Measurements from ENCODE around the gene TRAP1. TPM values are rescaled to one million over a fixed set of nuclear protein-coding genes. Genes with fewer than 3 reads are reported as not detected.

The TRAP1 gene
- total RNA-seq, 4 donors from 2014 or later, result 31.8 to 231 (median 57.1) TPM

DNA sequence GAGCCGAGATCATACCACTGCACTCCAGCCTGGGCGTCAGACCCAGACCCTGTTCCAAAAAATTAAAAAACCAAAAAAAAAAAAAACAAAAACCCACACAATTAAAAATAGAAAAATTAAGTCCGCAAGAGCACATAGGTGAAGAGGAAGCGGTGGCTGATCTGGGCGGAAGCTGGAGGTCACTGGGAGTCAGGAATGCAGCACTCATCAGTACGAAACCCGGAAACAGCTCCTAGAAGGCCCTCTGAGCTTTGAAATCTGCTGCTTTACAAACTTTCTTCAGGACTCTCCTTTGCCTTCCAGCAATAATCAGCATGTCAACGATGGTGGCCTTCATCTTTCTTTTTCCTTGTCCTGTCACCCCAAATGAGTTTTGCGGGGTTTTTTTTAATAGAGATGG lies 29.5 kb downstream of the TRAP1 start:
- Histone ChIP-seq H3K4me1 (peaks cover 0 to 13% (median 2%) of the 10 kb centered on the region in 4 donors), H3K36me3 (peaks cover 0 to 10% (median 4%) of the 10 kb centered on the region in 4 donors), H3K4me3 (no peak overlapping the region), H3K27me3 (no peaks in the 10 kb centered on the region), H3K9me3 (no peaks in the 10 kb centered on the region), H3K27ac (no peak overlapping the region)
- TF ChIP-seq POLR2AphosphoS5 (IDR thresholded peaks at IDR 0.05), result no peak
- TF ChIP-seq EP300 (IDR thresholded peaks at IDR 0.05; ENCODE audit: low read depth), result no peak
- no peak for TF ChIP-seq POLR2A (IDR thresholded peaks at IDR 0.05)
- no peak for DNase-seq
- intact Hi-C loops (cut with DNase I; ENCODE audit: low total_unique reads), result no loop called here
- WGBS, 2 donors (ENCODE audit: low coverage in 1 of 2), result 92 to 100% methylated on average over 3 to 9 of the region's 9 CpGs
- in situ Hi-C loops (cut with MboI; ENCODE audit: low pct_ligation_motif_present in 1 of 4, low pct_unique_long_range_greater_than_20kb in 1 of 4, low sequenced_read_pairs in 3 of 4), result loop anchor here in 1 of 4 donors (25.0 kb wide), 1 partner anchor 200 kb away; the partner anchor contains the start of gene CREBBP

DNA sequence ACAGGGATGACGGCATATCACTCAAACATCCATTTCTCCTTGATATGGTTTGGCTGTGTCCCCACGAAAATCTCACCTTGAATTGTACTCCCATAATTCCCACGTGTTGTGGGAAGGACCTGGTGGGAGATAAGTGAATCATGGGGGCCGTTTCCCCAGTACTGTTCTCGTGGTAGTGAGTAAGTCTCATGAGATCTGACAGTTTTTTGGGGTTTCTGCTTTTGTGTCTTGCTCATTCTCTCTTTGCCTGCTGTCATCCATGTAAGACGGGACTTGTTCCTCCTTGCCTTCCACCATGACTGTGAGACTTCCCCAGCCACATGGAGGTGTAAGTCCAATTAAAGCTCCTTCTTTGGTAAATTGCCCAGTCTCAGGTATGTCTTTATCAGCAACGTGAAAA lies 30.3 kb downstream of the TRAP1 start:
- Histone ChIP-seq H3K4me1 (peaks cover 0 to 13% (median 2%) of the 10 kb centered on the region in 4 donors), H3K36me3 (peaks cover 0 to 15% (median 5%) of the 10 kb centered on the region in 4 donors), H3K27me3 (no peaks in the 10 kb centered on the region), H3K27ac (no peak overlapping the region), H3K4me3 (no peak overlapping the region), H3K9me3 (no peaks in the 10 kb centered on the region)
- no peak for DNase-seq
- intact Hi-C loops (cut with DNase I; ENCODE audit: low total_unique reads) (no loop called here), in situ Hi-C loops (cut with MboI; ENCODE audit: low pct_ligation_motif_present in 1 of 4, low pct_unique_long_range_greater_than_20kb in 1 of 4, low sequenced_read_pairs in 3 of 4) (loop anchor here in 1 of 4 donors (25.0 kb wide), 1 partner anchor 200 kb away; the partner anchor contains the start of gene CREBBP)
- 85 to 93% methylated on average over 2 to 7 of the region's 7 CpGs for WGBS, 2 donors (ENCODE audit: low coverage in 1 of 2)
- no peak for TF ChIP-seq POLR2A (IDR thresholded peaks at IDR 0.05)
- TF ChIP-seq POLR2AphosphoS5 (IDR thresholded peaks at IDR 0.05), result no peak
- TF ChIP-seq, protein P1, sequence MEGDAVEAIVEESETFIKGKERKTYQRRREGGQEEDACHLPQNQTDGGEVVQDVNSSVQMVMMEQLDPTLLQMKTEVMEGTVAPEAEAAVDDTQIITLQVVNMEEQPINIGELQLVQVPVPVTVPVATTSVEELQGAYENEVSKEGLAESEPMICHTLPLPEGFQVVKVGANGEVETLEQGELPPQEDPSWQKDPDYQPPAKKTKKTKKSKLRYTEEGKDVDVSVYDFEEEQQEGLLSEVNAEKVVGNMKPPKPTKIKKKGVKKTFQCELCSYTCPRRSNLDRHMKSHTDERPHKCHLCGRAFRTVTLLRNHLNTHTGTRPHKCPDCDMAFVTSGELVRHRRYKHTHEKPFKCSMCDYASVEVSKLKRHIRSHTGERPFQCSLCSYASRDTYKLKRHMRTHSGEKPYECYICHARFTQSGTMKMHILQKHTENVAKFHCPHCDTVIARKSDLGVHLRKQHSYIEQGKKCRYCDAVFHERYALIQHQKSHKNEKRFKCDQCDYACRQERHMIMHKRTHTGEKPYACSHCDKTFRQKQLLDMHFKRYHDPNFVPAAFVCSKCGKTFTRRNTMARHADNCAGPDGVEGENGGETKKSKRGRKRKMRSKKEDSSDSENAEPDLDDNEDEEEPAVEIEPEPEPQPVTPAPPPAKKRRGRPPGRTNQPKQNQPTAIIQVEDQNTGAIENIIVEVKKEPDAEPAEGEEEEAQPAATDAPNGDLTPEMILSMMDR (IDR thresholded peaks at IDR 0.05), result no peak
- TF ChIP-seq EP300 (IDR thresholded peaks at IDR 0.05; ENCODE audit: low read depth), result no peak

DNA sequence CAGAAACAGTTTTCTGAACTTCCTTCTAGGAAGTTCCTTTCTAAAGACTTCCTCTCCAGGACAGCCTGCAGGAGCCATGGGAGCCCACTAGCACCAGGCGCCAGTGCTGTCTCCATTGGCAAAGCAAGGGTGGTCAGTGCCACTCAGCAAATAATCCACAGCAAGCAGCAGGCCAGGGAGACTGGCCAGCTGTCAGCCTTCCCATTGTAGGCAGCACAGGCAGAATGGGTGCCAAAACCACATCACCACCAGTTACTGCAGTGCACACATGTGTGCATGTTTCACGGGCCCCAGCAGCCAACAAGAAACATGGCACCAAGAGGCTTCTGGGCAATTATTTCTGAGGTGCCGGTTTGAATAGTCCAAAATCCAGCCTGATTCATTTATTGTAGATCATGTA lies 36.1 kb downstream of the TRAP1 start:
- Histone ChIP-seq H3K36me3 (peaks cover 0 to 22% (median 7%) of the 10 kb centered on the region in 4 donors), H3K27me3 (no peaks in the 10 kb centered on the region), H3K4me1 (no peaks in the 10 kb centered on the region), H3K4me3 (no peak overlapping the region), H3K9me3 (no peaks in the 10 kb centered on the region), H3K27ac (no peak overlapping the region)
- no peak for DNase-seq
- in situ Hi-C loops (cut with MboI; ENCODE audit: low pct_ligation_motif_present in 1 of 4, low pct_unique_long_range_greater_than_20kb in 1 of 4, low sequenced_read_pairs in 3 of 4), result loop anchor here in 1 of 4 donors (25.0 kb wide), 1 partner anchor 206 kb away; the partner anchor contains the start of gene CREBBP
- intact Hi-C loops (cut with DNase I; ENCODE audit: low total_unique reads), result no loop called here
- 89 to 93% methylated on average over 3 of the region's 3 CpGs for WGBS, 2 donors (ENCODE audit: low coverage in 1 of 2)
- TF ChIP-seq POLR2A (IDR thresholded peaks at IDR 0.05), result no peak
- TF ChIP-seq, protein P1 (IDR thresholded peaks at IDR 0.05), result no peak
- TF ChIP-seq POLR2AphosphoS5 (IDR thresholded peaks at IDR 0.05), result no peak

DNA sequence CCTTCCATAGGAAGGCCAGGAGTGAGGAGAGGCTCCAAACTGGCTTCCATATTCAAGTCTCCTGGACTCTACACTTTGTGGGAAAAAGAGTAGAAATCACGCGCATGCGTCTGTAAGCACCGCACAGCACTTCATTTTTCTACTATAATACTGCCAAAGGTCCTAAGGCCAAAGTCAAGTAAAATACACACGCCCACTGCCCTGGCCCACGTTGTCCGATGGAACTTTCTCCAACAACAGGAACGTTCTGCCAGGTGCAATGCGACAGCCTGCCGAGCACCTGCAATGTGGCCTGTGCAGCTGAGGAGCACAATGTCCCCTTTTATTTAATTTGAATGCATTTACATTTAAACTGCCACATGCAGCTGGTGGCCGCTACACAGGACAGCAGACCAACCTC lies 39.3 kb downstream of the TRAP1 start:
- no peak for TF ChIP-seq POLR2AphosphoS5 (IDR thresholded peaks at IDR 0.05)
- no peak for TF ChIP-seq EP300 (IDR thresholded peaks at IDR 0.05; ENCODE audit: low read depth)
- TF ChIP-seq, protein P1 (IDR thresholded peaks at IDR 0.05), result no peak
- TF ChIP-seq POLR2A (IDR thresholded peaks at IDR 0.05), result no peak
- DNase-seq, result no peak
- intact Hi-C loops (cut with DNase I; ENCODE audit: low total_unique reads) (no loop called here), in situ Hi-C loops (cut with MboI; ENCODE audit: low pct_ligation_motif_present in 1 of 4, low pct_unique_long_range_greater_than_20kb in 1 of 4, low sequenced_read_pairs in 3 of 4) (loop anchor here in 1 of 4 donors (25.0 kb wide), 1 partner anchor 209 kb away; the partner anchor contains the start of gene CREBBP)
- Histone ChIP-seq H3K4me1 (no peaks in the 10 kb centered on the region), H3K9me3 (no peaks in the 10 kb centered on the region), H3K4me3 (no peak overlapping the region), H3K36me3 (peaks cover 0 to 21% (median 4%) of the 10 kb centered on the region in 4 donors), H3K27ac (no peak overlapping the region), H3K27me3 (no peaks in the 10 kb centered on the region)
- WGBS, 2 donors (ENCODE audit: low coverage in 1 of 2), result 87% methylated on average over 5 to 11 of the region's 11 CpGs

Data from transverse colon (tissue), 4 donors.